Measurements from ENCODE around the gene DGCR2. TPM values are rescaled to one million over a fixed set of nuclear protein-coding genes. Genes with fewer than 3 reads are reported as not detected.
"Not testable (repeated sequence)": the region's sequence is repeated elsewhere in the genome, so short reads cannot be mapped to it uniquely, and the experiment has no call there.

DGCR2 gene
- total and polyA plus RNA-seq, 4 donors, result 19.7 to 43.5 (median 32.2) TPM

DNA sequence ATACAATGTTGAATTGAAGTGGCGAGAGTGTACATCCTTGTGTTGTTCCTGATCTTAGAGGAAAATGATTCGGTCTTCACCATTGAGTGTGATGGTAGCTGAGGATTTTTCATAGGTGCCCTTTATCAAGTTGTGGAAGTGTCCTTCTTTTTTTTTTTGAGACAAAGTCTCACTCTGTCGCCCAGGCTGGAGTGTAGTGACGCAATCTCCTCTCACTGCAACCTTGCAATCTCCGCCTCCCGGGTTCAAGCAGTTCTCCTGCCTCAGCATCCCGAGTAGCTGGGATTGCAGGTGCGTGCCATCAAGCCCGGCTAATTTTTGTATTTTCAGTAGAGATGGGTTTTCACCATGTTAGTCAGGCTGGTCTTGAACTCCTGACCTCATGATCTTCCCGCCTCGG lies 36.4 kb upstream of the DGCR2 start:
- intact Hi-C loops (cut with DNase I); H3K4me1 ChIP-seq (ENCODE audit: control insufficient read depth in 1 of 2, insufficient read depth in 2 of 2, low read length in 2 of 2); H3K4me3 ChIP-seq (ENCODE audit: low read length in 2 of 2); ATAC-seq (ENCODE audit: low FRiP score); H3K27me3 ChIP-seq (ENCODE audit: control insufficient read depth in 1 of 2, insufficient read depth in 2 of 2, low read length in 1 of 2); H3K36me3 ChIP-seq (ENCODE audit: control insufficient read depth in 1 of 2, insufficient read depth in 2 of 2, low read length in 1 of 2); H3K9me3 ChIP-seq (ENCODE audit: control insufficient read depth, low read length); DNase-seq; H3K27ac ChIP-seq (ENCODE audit: low read depth in 1 of 2, low read length in 2 of 2): not testable (repeated sequence)
- WGBS, 2 donors, result 83 to 84% methylated on average over 11 of the region's 11 CpGs

DNA sequence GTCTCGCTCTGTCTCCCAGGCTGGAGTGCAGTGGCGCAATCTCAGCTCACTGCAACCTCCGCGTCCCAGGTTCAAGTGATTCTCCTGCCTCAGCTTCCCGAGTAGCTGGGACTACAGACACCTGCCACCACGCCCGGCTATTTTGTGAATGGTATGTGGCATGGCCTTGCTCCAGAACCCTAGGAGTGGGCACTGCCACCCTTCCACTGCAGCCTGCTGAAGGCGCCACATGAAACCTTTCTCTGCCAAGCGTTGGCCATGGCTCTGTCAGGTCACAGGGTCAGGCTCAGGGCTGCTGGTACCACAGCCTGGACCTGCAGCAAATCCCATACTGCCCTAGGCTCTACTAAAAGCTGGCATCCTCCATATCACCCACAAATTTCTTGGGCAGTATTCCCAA lies 33.9 kb upstream of the DGCR2 start:
- WGBS, 2 donors, result 85 to 88% methylated on average over 9 of the region's 9 CpGs
- H3K9me3 ChIP-seq (ENCODE audit: control insufficient read depth, low read length); intact Hi-C loops (cut with DNase I): not testable (repeated sequence)

DNA sequence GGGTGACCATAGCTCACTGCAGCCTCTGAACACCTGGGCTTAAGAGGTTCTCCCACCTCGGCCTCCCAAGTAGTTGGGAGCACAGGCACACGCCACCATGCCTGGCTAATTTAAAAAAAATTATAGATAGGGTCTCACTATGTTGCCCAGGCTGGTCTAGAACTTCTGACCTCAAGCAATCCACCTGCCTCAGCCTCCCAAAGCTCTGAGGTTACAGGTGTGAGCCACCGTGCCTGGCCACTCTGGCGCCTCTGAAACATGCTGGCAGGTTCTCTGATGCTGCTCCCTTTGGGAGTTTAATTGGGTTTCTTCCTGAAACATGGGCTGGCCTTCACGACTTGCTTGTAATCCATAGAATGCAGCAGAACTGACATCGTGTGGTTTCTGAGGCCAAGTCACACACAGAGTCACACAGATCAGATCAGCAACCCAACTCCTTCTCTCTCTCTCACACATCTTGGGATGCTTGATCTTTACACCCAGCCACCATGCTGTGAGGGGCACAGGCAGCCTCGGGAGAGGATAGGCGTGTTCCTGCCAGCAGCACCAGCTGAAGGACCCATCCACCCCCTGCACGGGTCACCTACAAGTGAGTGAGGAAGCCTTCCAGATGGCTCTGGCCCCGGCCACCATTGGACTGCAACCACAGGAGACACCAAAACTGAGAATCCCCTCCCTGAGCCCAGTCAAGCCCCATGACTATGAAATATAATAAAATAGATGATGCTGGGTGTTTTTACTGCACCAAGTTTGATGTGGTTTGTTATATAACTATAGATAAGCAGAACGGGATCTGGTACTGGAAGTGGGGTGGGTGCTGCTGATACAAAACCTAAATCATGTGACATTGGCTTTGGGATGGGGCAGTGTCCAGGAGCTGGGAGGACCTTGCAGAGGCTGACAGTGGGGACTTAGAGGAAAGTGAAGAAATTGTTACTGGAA lies 31.0 kb upstream of the DGCR2 start:
- Histone ChIP-seq H3K9me3 (ENCODE audit: control insufficient read depth, low read length) (no peaks in the 10 kb centered on the region), H3K36me3 (ENCODE audit: control insufficient read depth in 1 of 2, insufficient read depth in 2 of 2, low read length in 1 of 2) (no peaks in the 10 kb centered on the region), H3K27me3 (ENCODE audit: control insufficient read depth in 1 of 2, insufficient read depth in 2 of 2, low read length in 1 of 2) (peaks cover 0 to 2% of the 10 kb centered on the region in 2 donors), H3K4me3 (ENCODE audit: low read length in 2 of 2) (no peak overlapping the region), H3K27ac (ENCODE audit: low read depth in 1 of 2, low read length in 2 of 2) (no peak overlapping the region), H3K4me1 (ENCODE audit: control insufficient read depth in 1 of 2, insufficient read depth in 2 of 2, low read length in 2 of 2) (no peaks in the 10 kb centered on the region)
- intact Hi-C loops (cut with DNase I), result no loop called here
- WGBS, 2 donors, result 54 to 58% methylated on average over 11 of the region's 11 CpGs
- ATAC-seq (ENCODE audit: low FRiP score) (no peak), DNase-seq (no peak)

More for the DNA sequence above, 33.9 kb upstream of the DGCR2 start:
- H3K27ac ChIP-seq (ENCODE audit: low read depth in 1 of 2, low read length in 2 of 2); H3K4me3 ChIP-seq (ENCODE audit: low read length in 2 of 2); ATAC-seq (ENCODE audit: low FRiP score); H3K36me3 ChIP-seq (ENCODE audit: control insufficient read depth in 1 of 2, insufficient read depth in 2 of 2, low read length in 1 of 2); DNase-seq; H3K27me3 ChIP-seq (ENCODE audit: control insufficient read depth in 1 of 2, insufficient read depth in 2 of 2, low read length in 1 of 2); H3K4me1 ChIP-seq (ENCODE audit: control insufficient read depth in 1 of 2, insufficient read depth in 2 of 2, low read length in 2 of 2): not testable (repeated sequence)

DNA sequence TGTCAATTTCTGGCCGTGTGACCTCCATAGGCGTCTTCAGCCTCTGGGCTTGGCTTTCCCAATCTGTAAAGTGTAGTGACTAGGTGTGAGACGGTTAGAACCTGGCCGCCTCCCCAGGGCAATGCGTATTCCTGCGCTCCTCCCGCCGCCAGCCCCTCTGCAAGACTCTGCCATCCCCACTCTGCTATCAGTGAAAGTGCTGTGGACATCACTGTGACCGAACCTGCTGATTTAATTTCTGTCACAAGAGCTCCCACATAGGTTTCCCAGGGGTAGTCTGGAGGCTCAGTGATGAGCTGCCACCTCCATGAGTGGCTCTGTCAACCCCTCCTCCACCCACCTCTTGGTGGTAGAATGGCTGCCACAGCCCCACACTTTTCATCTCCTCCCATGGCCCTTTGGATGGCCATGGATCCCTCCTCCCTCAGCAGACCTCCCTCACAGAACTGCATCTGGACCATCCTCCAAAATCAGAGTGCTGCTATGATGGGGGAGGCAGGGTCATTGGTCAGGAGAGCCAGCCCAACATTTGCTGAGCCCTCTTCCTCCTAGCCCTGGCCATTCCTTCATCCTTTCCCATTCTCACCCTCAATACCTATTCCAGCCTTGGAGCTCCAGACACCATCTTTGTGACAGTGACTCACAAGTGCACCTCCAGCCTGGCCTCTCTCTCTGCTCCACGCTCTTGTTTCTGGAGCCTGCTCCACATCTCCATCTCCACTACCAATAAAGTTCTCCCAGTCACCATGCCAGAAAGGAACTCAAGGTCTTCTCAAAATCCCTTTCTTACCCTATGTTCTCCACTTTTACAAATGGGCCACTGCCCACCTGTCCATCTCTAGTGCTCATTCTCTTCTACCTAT lies 29.3 kb upstream of the DGCR2 start:
- no peaks in the 10 kb centered on the region for H3K9me3 ChIP-seq (ENCODE audit: control insufficient read depth, low read length)
- no peak for ATAC-seq (ENCODE audit: low FRiP score)
- H3K4me3 ChIP-seq (ENCODE audit: low read length in 2 of 2), result no peak overlapping the region
- H3K4me1 ChIP-seq (ENCODE audit: control insufficient read depth in 1 of 2, insufficient read depth in 2 of 2, low read length in 2 of 2), result no peaks in the 10 kb centered on the region
- intact Hi-C loops (cut with DNase I), result no loop called here
- 49 to 53% methylated on average over 10 of the region's 10 CpGs for WGBS, 2 donors
- no peaks in the 10 kb centered on the region for H3K36me3 ChIP-seq (ENCODE audit: control insufficient read depth in 1 of 2, insufficient read depth in 2 of 2, low read length in 1 of 2)
- H3K27me3 ChIP-seq (ENCODE audit: control insufficient read depth in 1 of 2, insufficient read depth in 2 of 2, low read length in 1 of 2), result peaks cover 0 to 2% of the 10 kb centered on the region in 2 donors
- no peak for DNase-seq
- H3K27ac ChIP-seq (ENCODE audit: low read depth in 1 of 2, low read length in 2 of 2), result no peak overlapping the region

DNA sequence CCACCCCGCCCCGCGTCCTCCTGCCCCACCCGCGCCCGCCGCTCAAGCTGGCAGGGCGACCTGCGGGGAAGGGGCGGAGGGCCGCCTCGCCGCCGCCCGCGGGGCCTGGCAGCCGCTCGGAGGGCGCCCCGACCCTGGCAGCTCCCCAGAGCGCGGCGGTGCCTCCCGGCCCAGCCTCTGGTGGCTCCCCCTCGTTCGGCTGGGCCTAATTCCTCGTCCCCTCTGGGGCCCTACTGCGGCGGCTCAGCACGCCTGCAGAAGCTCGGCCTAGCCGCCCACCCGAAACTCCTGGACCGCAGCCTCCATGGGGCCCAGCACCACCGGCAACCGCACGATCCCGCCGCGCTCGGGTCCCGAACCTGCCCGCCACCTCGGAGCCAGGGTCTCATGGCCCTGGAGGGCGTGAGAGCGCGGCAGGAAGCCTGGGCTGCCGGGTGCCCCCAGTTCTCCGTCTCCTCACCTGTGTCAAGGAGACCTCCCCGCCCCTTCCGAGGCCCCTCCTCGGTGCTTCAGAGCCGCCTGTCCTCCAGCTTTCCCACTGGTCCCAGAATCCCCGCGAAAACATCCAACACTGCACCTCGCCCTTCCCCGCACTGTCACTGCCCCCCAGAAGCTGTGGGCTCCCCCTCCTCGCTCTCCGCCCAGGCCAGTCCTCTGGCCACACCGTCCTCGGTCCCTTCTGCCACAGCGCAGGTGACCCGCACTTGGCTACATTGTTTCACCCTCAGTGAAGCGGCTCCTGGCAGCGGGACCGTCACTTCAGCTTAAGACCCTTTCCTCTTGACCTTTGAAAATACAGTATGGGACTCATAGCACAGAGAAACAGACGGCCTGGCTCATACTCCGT lies 28.5 kb upstream of the DGCR2 start:
- intact Hi-C loops (cut with DNase I), result no loop called here
- Histone ChIP-seq H3K9me3 (ENCODE audit: control insufficient read depth, low read length) (no peaks in the 10 kb centered on the region), H3K27ac (ENCODE audit: low read depth in 1 of 2, low read length in 2 of 2) (no peak overlapping the region), H3K4me1 (ENCODE audit: control insufficient read depth in 1 of 2, insufficient read depth in 2 of 2, low read length in 2 of 2) (no peaks in the 10 kb centered on the region), H3K36me3 (ENCODE audit: control insufficient read depth in 1 of 2, insufficient read depth in 2 of 2, low read length in 1 of 2) (no peaks in the 10 kb centered on the region), H3K4me3 (ENCODE audit: low read length in 2 of 2) (no peak overlapping the region), H3K27me3 (ENCODE audit: control insufficient read depth in 1 of 2, insufficient read depth in 2 of 2, low read length in 1 of 2) (peaks cover 0 to 2% of the 10 kb centered on the region in 2 donors)
- ATAC-seq (ENCODE audit: low FRiP score), result no peak
- no peak for DNase-seq
- 5 to 7% methylated on average over 54 to 68 of the region's 68 CpGs for WGBS, 2 donors

DNA sequence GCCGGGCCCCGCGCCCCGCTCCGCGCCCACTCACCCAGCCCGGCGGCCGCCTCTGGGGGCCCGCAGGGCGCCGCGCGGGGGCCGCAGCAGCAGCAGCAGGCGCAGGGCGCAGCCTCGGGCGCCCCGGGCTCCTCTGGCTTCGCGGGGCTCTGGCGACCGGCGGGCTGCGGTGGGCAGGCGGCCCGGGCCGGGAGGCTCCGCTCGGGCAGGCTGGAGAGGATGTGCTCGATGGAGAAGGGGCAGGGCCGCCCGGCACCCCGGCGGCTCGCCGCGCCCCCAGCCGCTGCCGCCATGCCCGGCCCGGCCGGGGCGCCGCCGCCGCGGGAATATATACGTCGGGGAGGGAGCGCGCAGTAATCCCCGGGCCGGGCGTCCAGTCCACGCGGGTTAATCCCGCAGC lies 27.8 kb upstream of the DGCR2 start, which contains the start of gene GSC2:
Gene GSC2 (minus strand): TSS at position 302 of the 400 bp plus-strand sequence. CDS start 9 bp downstream, at position 293.
- Histone ChIP-seq H3K36me3 (ENCODE audit: control insufficient read depth in 1 of 2, insufficient read depth in 2 of 2, low read length in 1 of 2) (no peaks in the 10 kb centered on the region), H3K27ac (ENCODE audit: low read depth in 1 of 2, low read length in 2 of 2) (no peak within 1 kb of the TSS), H3K9me3 (ENCODE audit: control insufficient read depth, low read length) (no peaks in the 10 kb centered on the region), H3K27me3 (ENCODE audit: control insufficient read depth in 1 of 2, insufficient read depth in 2 of 2, low read length in 1 of 2) (no peaks in the 10 kb centered on the region), H3K4me1 (ENCODE audit: control insufficient read depth in 1 of 2, insufficient read depth in 2 of 2, low read length in 2 of 2) (no peaks in the 10 kb centered on the region), H3K4me3 (ENCODE audit: low read length in 2 of 2) (peak within 1 kb of the TSS; percentile 9 to 31)
- intact Hi-C loops (cut with DNase I), result loop anchor here (5.0 to 10.0 kb wide), 2 partner anchors 285 to 477 kb away; partner anchors contain the start of genes HIRA (in 1 of the 2) and MRPL40 (in 1 of the 2)
- WGBS, 2 donors, result 0 to 1% methylated on average over 14 to 59 of the region's 59 CpGs
- ATAC-seq (ENCODE audit: low FRiP score) (no peak), DNase-seq (no peak)

DNA sequence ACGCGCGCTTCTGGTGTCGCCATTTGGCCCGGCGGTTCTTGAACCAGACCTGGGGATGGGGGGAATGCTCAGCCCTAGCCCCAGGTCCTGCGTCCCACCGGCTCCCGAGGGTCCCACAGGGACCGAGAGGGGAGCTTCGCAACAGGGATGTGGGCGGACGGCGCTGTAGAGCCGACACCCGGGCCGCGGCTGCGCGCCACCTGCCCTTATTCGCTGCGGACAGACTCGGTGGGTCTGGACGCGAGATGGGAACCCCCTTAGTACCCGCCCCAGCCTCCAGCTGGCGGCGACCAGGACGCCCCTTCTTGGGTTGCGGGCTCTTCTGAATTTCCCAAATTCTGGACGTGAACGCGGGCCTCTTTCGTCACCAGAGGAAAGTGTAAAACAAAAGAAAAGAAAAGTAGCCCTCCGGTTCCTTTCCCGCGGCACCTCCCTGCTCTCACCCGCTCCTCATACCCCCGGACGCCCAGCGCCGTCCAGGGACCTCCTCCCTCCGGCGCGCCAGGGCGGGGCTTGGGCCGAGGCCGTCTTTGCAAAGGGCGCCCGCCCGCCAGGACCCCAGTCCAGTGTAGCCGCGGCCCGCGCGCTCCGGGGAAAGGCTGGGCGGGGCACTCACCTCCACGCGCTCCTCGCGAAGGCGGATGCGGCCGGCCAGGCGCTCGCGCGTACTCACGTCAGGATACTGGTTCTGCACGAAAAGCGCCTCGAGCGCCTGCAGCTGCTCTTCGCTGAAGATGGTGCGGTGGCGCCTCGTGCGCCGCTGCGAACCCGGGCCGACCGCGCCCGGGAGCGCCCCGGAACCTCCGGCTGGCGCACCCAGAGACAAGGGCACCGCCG lies 27.1 kb upstream of the DGCR2 start:
- Histone ChIP-seq H3K4me1 (ENCODE audit: control insufficient read depth in 1 of 2, insufficient read depth in 2 of 2, low read length in 2 of 2) (no peaks in the 10 kb centered on the region), H3K27ac (ENCODE audit: low read depth in 1 of 2, low read length in 2 of 2) (no peak overlapping the region), H3K36me3 (ENCODE audit: control insufficient read depth in 1 of 2, insufficient read depth in 2 of 2, low read length in 1 of 2) (no peaks in the 10 kb centered on the region), H3K27me3 (ENCODE audit: control insufficient read depth in 1 of 2, insufficient read depth in 2 of 2, low read length in 1 of 2) (no peaks in the 10 kb centered on the region), H3K4me3 (ENCODE audit: low read length in 2 of 2) (peak overlapping the region; percentile 9 to 31), H3K9me3 (ENCODE audit: control insufficient read depth, low read length) (no peaks in the 10 kb centered on the region)
- DNase-seq (no peak), ATAC-seq (ENCODE audit: low FRiP score) (no peak)
- 2% methylated on average over 75 to 92 of the region's 92 CpGs for WGBS, 2 donors
- intact Hi-C loops (cut with DNase I), result loop anchor here (5.0 to 10.0 kb wide), 2 partner anchors 286 to 478 kb away; partner anchors contain the start of genes HIRA (in 1 of the 2) and MRPL40 (in 1 of the 2)
